Measurements from ENCODE around the gene KRT12.
"Not testable (repeated sequence)": the region's sequence is repeated elsewhere in the genome, so short reads cannot be mapped to it uniquely, and the experiment has no call there.

The KRT12 gene

DNA sequence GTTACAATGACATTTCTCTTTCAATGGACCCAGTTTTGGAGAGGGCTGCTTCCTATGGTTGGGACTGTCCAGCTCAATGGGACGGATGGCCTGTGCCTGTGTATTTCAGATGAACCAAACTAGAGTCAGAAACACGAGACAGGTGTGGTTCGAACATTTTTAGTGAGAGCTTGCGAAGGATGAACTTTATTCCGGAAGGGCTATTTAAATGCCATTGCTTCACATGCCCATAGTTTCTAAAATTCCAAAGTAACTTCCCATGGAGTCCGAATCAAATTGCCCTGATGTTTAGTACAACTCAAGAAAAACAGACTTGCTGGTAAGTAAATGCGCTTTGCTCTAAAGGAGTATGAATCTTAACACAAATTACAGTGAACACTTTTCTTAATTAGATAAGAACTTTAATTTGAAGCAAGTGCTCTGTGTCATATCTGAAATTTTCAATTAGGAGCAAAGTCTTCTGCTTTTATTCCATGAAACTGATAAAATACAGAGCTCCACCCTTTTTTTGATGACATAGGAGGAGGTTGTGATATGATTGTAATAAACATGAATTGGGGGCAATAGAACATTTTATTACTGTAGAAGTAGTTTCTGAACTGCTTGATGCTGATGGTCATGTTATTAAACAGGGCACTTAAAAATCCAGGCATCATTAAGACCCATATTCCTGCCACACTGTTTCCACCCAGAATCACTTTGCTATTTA, 16.8 kb upstream of the KRT12 start:
- DNase-seq (ENCODE audit: low spot score), result no peak

DNA sequence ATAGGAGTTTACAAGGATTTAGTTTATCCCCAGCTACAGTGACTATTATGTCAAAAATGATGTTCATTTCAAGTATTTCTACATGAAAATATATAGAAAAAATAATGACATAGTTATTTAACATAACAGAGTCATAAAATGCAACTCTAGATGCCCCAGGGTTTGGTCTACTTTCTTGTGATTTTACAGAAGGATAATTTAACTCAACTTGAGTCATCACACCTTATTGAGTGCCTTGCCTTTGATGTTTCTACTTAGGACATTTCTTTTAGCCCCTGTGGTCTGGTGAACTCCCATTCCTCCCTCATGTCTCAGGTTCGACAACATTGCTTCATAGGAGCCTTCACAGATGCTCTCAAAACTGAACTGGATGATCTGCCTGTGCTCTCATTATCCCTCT, 16.0 kb upstream of the KRT12 start:
- DNase-seq (ENCODE audit: low spot score), result no peak

DNA sequence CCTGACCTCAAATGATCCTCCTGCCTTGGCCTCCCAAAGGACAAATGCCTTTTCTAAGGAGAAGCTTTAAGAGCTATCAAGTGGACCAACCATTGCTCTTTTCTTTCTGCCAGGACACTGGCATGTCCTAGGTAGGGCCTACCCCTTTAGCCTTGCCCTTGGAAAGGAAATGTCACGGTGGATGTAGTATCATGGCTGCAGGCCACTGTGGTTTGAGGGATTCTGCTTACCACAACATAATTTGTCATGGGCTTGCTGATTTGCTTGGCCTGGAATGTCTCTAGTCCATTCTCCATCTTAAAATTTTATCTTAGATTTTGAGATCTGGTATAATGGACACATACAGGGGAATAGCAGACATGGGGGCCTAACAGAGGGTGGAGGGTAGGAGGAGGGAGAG, 12.0 kb upstream of the KRT12 start:
- DNase-seq (ENCODE audit: low spot score), result no peak

DNA sequence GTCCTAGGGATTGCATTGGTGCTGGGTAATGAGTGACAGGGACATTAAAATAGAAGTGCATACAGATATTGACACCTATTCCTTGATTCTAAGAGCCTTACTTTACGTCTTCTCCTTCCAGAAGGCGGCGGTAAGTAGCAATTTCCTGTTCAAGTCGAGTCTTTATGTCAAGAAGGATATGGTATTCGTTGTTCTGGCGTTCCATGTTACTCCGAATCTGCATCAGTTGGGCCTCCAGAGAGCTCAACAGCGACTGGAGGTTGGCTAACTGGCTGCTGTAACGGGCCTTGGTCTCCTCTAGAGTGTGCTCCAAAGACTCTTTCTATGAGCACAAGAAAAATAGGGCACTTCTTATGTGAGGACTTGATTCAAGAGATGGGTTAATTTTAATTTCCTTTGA, 11.0 kb upstream of the KRT12 start:
- no peak for DNase-seq (ENCODE audit: low spot score)

DNA sequence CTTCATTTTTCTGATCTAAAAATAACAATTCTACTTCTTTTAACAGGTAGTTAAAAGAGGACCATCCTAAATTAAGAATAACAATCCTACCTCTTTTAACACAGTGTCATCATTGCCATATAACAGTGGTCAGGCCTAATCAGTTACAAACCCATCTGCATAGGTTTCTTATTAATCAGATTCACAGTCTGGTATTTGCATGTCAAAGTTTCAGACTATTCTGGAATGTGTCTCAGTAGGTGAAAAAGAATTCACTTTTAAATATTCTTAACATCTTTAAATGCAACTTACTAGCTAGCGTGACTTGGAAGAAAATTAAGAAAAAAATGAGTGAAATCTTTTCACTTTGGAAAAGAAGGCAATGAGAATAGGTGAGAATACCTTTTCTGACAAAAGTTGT, 6.8 kb upstream of the KRT12 start:
- DNase-seq (ENCODE audit: low spot score), result peak; percentile 11

DNA sequence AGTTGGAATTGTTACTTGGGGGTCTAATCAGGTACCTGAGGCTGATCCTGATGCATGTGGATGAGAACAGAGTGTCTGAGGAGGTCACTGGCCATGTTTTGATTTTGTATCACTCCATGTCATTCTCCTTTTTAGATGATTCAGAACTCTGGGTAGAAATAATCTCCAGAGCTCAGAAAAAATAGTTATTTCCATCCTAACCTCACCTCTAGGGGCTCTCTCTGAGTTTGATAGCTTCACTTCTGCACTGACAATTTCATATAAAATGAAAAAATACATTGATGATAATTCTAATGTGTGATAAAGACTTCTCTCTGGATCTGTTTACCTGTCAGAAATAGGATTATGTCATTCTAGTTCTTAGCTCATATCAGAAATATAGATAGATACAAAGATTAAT, 6.2 kb upstream of the KRT12 start:
- DNase-seq (ENCODE audit: low spot score), result no peak

- no peak for DNase-seq (ENCODE audit: low spot score)
Observed at GRCh38 chr17:40872416-40872815, 5.4 kb upstream of the KRT12 start.

- no peak for DNase-seq (ENCODE audit: low spot score)
Observed at GRCh38 chr17:40871316-40871715, 4.3 kb upstream of the KRT12 start.

- DNase-seq (ENCODE audit: low spot score), result no peak
Observed at GRCh38 chr17:40870136-40870535, 3.1 kb upstream of the KRT12 start.

- no peak for DNase-seq (ENCODE audit: low spot score)
Observed at GRCh38 chr17:40864661-40865390, 2.2 kb downstream of the KRT12 start.

DNA sequence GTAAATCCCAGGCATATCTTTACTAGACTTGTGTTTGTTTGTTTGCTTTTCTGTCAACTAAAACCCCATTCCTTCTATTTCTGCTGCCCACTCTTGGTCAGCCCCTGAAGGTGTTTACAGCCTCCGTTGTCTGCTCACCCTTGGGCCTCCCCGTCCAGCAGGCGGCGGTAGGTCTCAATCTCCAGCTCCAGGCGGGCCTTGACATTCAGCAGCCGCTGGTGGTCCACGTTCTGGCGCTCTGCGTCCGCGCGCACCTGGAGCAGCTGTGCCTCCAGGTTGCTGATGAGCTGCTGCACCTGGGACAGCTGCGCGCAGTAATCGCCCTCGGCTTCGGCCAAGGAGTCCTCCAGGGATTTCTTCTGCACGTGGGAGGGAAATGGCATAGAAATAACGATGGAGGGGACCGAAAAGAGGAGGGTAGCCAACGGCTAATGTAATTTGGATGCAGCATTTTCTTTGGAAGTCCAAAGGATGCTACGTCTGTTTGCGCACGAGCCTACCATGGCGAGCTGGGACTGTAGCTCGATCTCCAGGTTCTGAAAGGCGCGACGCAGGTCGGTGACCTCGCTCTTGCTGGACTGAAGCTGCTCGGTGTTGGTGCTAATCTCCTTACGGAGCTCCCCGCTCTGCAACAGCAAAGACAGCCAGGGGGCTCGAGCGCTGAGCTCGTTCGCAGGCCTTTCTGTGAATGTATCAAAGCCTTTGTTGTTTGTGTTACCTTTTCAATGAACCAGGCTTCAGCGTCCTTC, 3.9 kb downstream of the KRT12 start:
- peak; percentile 13 for DNase-seq (ENCODE audit: low spot score)

DNA sequence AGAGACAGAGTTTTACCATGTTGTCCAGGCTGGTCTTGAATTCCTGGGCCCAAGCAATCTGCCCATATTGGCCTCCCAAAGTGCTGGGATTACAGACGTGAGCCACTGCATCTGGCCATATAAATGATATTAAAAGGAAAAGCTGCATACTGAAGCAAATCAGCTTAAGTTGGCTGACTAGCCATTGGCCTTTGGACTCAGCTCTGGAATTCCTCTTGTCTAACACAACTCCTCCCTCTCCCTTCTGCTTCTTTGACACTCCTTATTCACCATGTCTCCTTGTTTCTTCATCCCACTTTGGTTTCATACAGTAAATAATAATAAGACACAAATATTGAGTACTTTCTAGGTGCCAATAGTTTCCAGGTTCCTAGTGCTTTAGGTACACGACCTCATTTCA, 7.5 kb downstream of the KRT12 start:
- DNase-seq (ENCODE audit: low spot score), result peak; percentile 21

DNA sequence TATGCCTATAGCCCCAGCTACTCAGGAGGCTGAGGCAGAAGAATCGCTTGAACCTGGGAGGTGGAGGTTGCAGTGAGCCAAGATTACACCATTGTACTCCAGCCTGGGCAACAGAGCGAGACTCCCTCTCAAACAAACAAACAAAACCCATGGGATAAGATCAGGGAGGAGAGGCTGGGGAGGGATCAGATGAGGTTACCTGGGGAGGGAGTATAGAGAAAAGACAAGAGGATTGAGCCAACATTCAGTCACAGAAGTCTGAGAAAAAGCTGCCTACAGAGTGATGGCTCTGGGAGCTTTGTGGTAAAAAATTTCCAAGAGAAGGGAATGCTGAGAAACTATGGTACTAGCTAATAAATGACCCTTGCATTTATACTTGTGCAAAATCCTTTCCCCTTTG, 8.4 kb downstream of the KRT12 start:
- not testable (repeated sequence) for DNase-seq (ENCODE audit: low spot score)

- peak; percentile 54 for DNase-seq (ENCODE audit: low spot score)
Observed at GRCh38 chr17:40857535-40857934, 9.5 kb downstream of the KRT12 start.

- DNase-seq (ENCODE audit: low spot score), result peak; percentile 75
Observed at GRCh38 chr17:40854175-40854814, 12.7 kb downstream of the KRT12 start.

DNA sequence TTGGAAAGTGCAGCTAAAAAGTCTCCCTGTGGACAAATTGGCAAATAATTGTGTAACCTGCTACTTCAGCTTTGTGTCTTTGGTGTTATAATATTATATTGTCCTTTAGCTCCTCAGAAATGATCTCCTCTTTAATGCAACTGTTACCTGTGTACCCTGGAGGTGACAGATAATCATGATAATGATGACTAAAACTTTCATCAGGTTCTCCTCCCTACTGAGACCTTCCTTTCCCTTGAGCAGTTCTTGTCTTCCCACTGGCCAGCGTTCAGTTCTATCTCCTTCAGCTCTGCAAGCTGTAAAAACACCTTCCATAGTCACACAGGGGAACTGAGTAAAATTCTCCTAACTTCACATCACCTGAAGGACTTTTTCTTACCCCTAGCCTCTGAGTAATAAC, 14.7 kb downstream of the KRT12 start:
- DNase-seq (ENCODE audit: low spot score), result no peak

DNA sequence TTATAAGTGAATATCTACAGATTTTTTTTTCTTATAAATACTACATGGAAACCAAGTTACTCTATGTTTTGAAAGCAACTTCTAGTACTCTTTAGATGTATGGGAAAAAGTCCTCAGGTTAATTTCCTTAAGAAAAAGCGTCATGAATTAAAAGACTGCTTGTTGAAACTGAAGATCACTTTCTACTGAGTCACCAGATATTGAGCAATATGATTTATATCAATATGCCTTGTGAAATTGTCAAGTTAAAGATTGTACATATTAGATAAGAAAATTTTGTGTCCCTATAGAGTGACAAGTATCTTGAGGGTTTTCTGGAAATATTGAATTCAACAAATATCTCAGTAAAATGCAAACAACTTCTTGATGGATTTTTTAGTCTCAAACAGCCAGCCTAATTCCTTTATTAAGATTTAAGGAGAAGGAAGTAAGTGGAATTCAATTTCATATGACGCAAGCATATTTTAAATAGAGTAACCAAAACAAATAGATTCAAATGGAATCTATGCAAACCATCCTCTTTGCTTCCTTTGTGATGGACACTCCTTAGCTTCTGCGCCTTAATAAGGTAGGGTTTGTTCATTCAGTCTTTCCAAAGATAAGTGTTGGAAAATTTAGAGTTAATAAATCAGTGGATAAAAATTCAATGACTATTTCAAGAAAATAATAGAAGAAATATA, 16.6 kb downstream of the KRT12 start:
- no peak for DNase-seq (ENCODE audit: low spot score)

DNA sequence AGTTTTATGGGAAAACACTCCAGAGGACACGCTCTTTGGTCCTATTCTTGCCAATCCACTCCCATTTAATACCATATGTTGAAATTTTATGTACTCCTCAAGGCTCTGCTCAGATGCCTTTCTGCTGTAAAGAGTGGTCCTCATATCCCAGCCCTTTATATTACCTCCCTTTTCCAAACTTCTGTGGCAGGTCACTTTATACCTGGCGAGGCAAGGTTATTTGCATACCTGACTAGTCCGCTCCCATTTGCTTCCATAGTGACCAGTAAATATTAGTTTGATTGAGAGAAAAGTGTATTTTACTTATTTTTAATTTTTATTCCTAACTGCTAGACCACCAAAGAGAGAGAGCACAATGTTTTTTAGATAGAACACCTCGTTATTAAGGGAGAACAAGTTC, 17.3 kb downstream of the KRT12 start:
- no peak for DNase-seq (ENCODE audit: low spot score)

GRCh38 chr17:40848583-40849235, 18.3 kb downstream of the KRT12 start:
- DNase-seq (ENCODE audit: low spot score), result no peak

- no peak for DNase-seq (ENCODE audit: low spot score)
Observed at GRCh38 chr17:40846515-40847144, 20.4 kb downstream of the KRT12 start.

- no peak for DNase-seq (ENCODE audit: low spot score)
Observed at GRCh38 chr17:40844671-40845107, 22.3 kb downstream of the KRT12 start.

Data from GM03348 (cell line).